ENCODE results near the gene CHST11.

DNA sequence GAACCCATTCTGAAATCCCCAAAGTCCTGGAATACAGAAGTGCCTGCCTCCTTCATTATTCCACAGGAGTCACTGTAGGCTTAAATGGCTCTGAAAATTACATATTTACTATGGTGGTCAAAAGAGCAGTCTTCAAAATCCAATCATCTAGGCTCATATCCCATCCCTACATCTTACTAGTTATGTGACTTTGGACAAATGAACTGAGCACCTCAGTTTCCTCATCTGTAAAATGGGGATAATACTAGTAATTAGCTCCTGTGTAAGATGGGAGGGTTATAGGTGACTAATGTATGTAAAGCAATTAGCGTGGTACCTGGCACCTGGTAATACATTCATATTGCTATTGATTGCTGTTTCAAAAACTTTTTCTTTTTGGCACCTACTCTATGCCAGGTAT, 243.6 kb downstream of the CHST11 start:
- TF ChIP-seq EP300 (IDR thresholded peaks at IDR 0.05) = no peak
- TF ChIP-seq CTCF (IDR thresholded peaks at IDR 0.05) = no peak
- TF ChIP-seq POLR2AphosphoS5 (IDR thresholded peaks at IDR 0.05) = no peak

All from esophagus muscularis mucosa (tissue), 4 donors.